ENCODE measurements around the gene RAD51D. TPM values are rescaled to one million over a fixed set of nuclear protein-coding genes. Genes with fewer than 3 reads are reported as not detected.

Gene RAD51D
- polyA plus RNA-seq, 1 donor from 2014 or later, result 19.0 TPM

GRCh38 chr17:35149941-35150340 is 30.3 kb upstream of the RAD51D start:
- Histone ChIP-seq H2AFZ (ENCODE audit: low read depth, low read length) (no peak overlapping the region), H3F3A (ENCODE audit: insufficient read depth, low read length, poor library complexity, severe bottlenecking) (no peaks in the 10 kb centered on the region), H3K79me2 (replicated peaks; ENCODE audit: insufficient read depth, low read length) (no peaks in the 10 kb centered on the region), H3K4me3 (ENCODE audit: low read length) (no peak overlapping the region), H3K9ac (ENCODE audit: low read length) (no peak overlapping the region), H3K27ac (ENCODE audit: low read length) (no peak overlapping the region), H4K20me1 (ENCODE audit: insufficient read depth) (no peaks in the 10 kb centered on the region), H3K4me2 (ENCODE audit: low read length) (no peak overlapping the region), H3K9me2 (ENCODE audit: insufficient read depth, low read length) (no peaks in the 10 kb centered on the region), H3K9me3 (ENCODE audit: low read length) (no peaks in the 10 kb centered on the region), H3K27me3 (ENCODE audit: insufficient read depth, low read depth, low read length) (no peaks in the 10 kb centered on the region), H3K36me3 (ENCODE audit: insufficient read depth, low read length) (no peaks in the 10 kb centered on the region)
- TF ChIP-seq TAF1 (IDR thresholded peaks at IDR 0.05; ENCODE audit: low read depth), result no peak
- no peak for TF ChIP-seq EP300 (conservative IDR thresholded peaks at IDR 0.05; ENCODE audit: poor library complexity, severe bottlenecking)
- TF ChIP-seq POLR2AphosphoS5 (IDR thresholded peaks at IDR 0.05), result no peak
- no peak for TF ChIP-seq SMC3 (conservative IDR thresholded peaks at IDR 0.05; ENCODE audit: poor library complexity)
- TF ChIP-seq CTCF (IDR thresholded peaks at IDR 0.05; ENCODE audit: poor library complexity, severe bottlenecking), result no peak
- no peak for TF ChIP-seq REST (IDR thresholded peaks at IDR 0.05; ENCODE audit: borderline replicate concordance)
- TF ChIP-seq RAD21 (conservative IDR thresholded peaks at IDR 0.05), result no peak
- TF ChIP-seq EZH2 (IDR thresholded peaks at IDR 0.05; ENCODE audit: borderline replicate concordance, insufficient read depth, low read length, poor library complexity, severe bottlenecking), result no peak
- TF ChIP-seq MXI1 (conservative IDR thresholded peaks at IDR 0.05; ENCODE audit: poor library complexity, severe bottlenecking), result no peak

DNA sequence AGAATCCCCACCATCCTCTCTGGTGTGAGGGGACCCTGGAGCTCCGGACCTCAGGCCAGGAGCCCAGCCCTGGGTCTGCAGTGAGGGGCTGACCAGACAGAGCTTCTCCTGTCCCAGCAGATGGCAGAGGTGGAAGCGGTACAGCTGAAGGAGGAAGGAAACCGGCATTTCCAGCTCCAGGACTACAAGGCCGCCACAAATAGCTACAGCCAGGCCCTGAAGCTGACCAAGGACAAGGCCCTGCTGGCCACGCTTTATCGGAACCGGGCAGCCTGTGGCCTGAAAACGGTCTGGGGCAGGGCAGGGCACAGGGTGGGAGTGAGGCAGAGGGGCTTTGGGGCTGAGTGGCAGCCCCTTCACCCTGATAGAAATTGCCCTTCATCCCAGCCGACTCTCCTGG is 28.5 kb upstream of the RAD51D start:
- no peaks in the 10 kb centered on the region for H3K9me2 ChIP-seq (ENCODE audit: insufficient read depth, low read length)
- no peaks in the 10 kb centered on the region for H3K27me3 ChIP-seq (ENCODE audit: insufficient read depth, low read depth, low read length)
- H3K4me2 ChIP-seq (ENCODE audit: low read length), result no peak overlapping the region
- no peak overlapping the region for H3K9ac ChIP-seq (ENCODE audit: low read length)
- no peaks in the 10 kb centered on the region for H3F3A ChIP-seq (ENCODE audit: insufficient read depth, low read length, poor library complexity, severe bottlenecking)
- no peaks in the 10 kb centered on the region for H4K20me1 ChIP-seq (ENCODE audit: insufficient read depth)
- no peaks in the 10 kb centered on the region for H3K79me2 ChIP-seq (replicated peaks; ENCODE audit: insufficient read depth, low read length)
- no peak overlapping the region for H3K4me3 ChIP-seq (ENCODE audit: low read length)
- no peaks in the 10 kb centered on the region for H3K36me3 ChIP-seq (ENCODE audit: insufficient read depth, low read length)
- no peak overlapping the region for H3K27ac ChIP-seq (ENCODE audit: low read length)
- H2AFZ ChIP-seq (ENCODE audit: low read depth, low read length), result no peak overlapping the region
- TF ChIP-seq RAD21 (conservative IDR thresholded peaks at IDR 0.05), result no peak
- no peak for TF ChIP-seq EP300 (conservative IDR thresholded peaks at IDR 0.05; ENCODE audit: poor library complexity, severe bottlenecking)
- TF ChIP-seq MXI1 (conservative IDR thresholded peaks at IDR 0.05; ENCODE audit: poor library complexity, severe bottlenecking), result no peak
- TF ChIP-seq POLR2AphosphoS5 (IDR thresholded peaks at IDR 0.05), result no peak
- TF ChIP-seq TAF1 (IDR thresholded peaks at IDR 0.05; ENCODE audit: low read depth), result no peak
- no peaks in the 10 kb centered on the region for H3K9me3 ChIP-seq (ENCODE audit: low read length)

All from neural cell (in vitro differentiated cells).